ENCODE measurements around the gene CDHR3.
"Not testable (repeated sequence)": the region's sequence is repeated elsewhere in the genome, so short reads cannot be mapped to it uniquely, and the experiment has no call there.

CDHR3 gene

GRCh38 chr7:105980645-105981396 lies 17.8 kb downstream of the CDHR3 start:
- H3K79me1 ChIP-seq (ENCODE audit: low read length): no peaks in the 10 kb centered on the region
- no peak overlapping the region for H4K5ac ChIP-seq (ENCODE audit: low read length)
- peaks cover 4% of the 10 kb centered on the region for H3K4me1 ChIP-seq (ENCODE audit: control insufficient read depth, low read depth, low read length)
- H2AK5ac ChIP-seq (ENCODE audit: low read length): no peak overlapping the region
- H3K36me3 ChIP-seq (ENCODE audit: control insufficient read depth, insufficient read depth, low read length): no peaks in the 10 kb centered on the region
- H2BK5ac ChIP-seq (ENCODE audit: low read length): no peak overlapping the region
- H3K27me3 ChIP-seq (ENCODE audit: insufficient read depth, low read length, poor library complexity): no peaks in the 10 kb centered on the region
- no peak overlapping the region for H3K56ac ChIP-seq (ENCODE audit: low read length)
- H3K79me2 ChIP-seq (ENCODE audit: control insufficient read depth, insufficient read depth, low read length): no peaks in the 10 kb centered on the region
- no peak overlapping the region for H2BK120ac ChIP-seq (ENCODE audit: low read depth, low read length)
- no peak overlapping the region for H3K4me2 ChIP-seq (ENCODE audit: low read length)
- no peak overlapping the region for H3K4ac ChIP-seq (ENCODE audit: low read depth, low read length)
- no peak overlapping the region for H3K27ac ChIP-seq (ENCODE audit: low read depth, low read length)
- no peak overlapping the region for H3K9ac ChIP-seq (ENCODE audit: low read length)
- H2BK15ac ChIP-seq (replicated peaks; ENCODE audit: low read depth): no peak overlapping the region
- no peak overlapping the region for H4K8ac ChIP-seq (ENCODE audit: low read depth, low read length)
- H3K18ac ChIP-seq (ENCODE audit: low read length): no peak overlapping the region
- no peak overlapping the region for H3K4me3 ChIP-seq (ENCODE audit: low read length)
- no peak overlapping the region for H3K23ac ChIP-seq (ENCODE audit: low read length)
- WGBS (ENCODE audit: extremely low coverage, insufficient coverage, low lambda C conversion rate): no CpG with 5 or more reads among the region's 3 CpGs
- no peak for DNase-seq

GRCh38 chr7:105982388-105982787 lies 19.3 kb downstream of the CDHR3 start:
- Histone ChIP-seq H3K4me3 (ENCODE audit: low read length) (no peak overlapping the region), H3K18ac (ENCODE audit: low read length) (no peak overlapping the region), H3K23ac (ENCODE audit: low read length) (no peak overlapping the region), H2BK15ac (replicated peaks; ENCODE audit: low read depth) (no peak overlapping the region), H2BK5ac (ENCODE audit: low read length) (no peak overlapping the region), H2BK120ac (ENCODE audit: low read depth, low read length) (no peak overlapping the region), H3K56ac (ENCODE audit: low read length) (no peak overlapping the region), H3K79me2 (ENCODE audit: control insufficient read depth, insufficient read depth, low read length) (no peaks in the 10 kb centered on the region), H2AK5ac (ENCODE audit: low read length) (no peak overlapping the region), H3K27me3 (ENCODE audit: insufficient read depth, low read length, poor library complexity) (no peaks in the 10 kb centered on the region), H3K4ac (ENCODE audit: low read depth, low read length) (no peak overlapping the region), H3K27ac (ENCODE audit: low read depth, low read length) (no peak overlapping the region), H3K36me3 (ENCODE audit: control insufficient read depth, insufficient read depth, low read length) (no peaks in the 10 kb centered on the region), H3K4me1 (ENCODE audit: control insufficient read depth, low read depth, low read length) (peaks cover 4% of the 10 kb centered on the region), H3K4me2 (ENCODE audit: low read length) (no peak overlapping the region), H3K9ac (ENCODE audit: low read length) (no peak overlapping the region), H4K5ac (ENCODE audit: low read length) (no peak overlapping the region), H3K79me1 (ENCODE audit: low read length) (no peaks in the 10 kb centered on the region), H4K8ac (ENCODE audit: low read depth, low read length) (no peak overlapping the region)
- peak; percentile 54 for DNase-seq
- no CpG with 5 or more reads among the region's 2 CpGs for WGBS (ENCODE audit: extremely low coverage, insufficient coverage, low lambda C conversion rate)

DNA sequence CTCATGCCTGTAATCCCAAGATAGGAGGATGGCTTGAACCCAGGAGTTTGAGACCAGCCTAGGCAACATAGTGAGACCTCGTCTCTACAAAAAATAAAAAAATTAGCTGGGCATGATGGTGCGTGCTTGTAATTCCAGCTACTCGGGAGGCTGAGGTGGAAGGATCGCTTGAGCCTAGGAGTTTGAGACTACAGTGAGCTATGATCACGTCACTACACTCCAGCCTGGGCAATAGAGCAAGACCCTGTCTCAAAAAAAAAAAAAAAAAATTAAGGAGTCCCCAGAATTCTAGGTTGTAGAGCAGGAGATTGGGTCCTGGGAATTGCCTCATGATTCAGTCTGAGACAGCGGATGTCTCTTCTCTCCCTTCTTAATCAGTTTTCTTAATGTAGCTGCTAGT lies 21.7 kb downstream of the CDHR3 start:
- not testable (repeated sequence) for H4K5ac ChIP-seq (ENCODE audit: low read length); H2AK5ac ChIP-seq (ENCODE audit: low read length); H3K27me3 ChIP-seq (ENCODE audit: insufficient read depth, low read length, poor library complexity); H3K56ac ChIP-seq (ENCODE audit: low read length); H3K4ac ChIP-seq (ENCODE audit: low read depth, low read length); DNase-seq; H3K27ac ChIP-seq (ENCODE audit: low read depth, low read length); H3K4me2 ChIP-seq (ENCODE audit: low read length); H3K79me2 ChIP-seq (ENCODE audit: control insufficient read depth, insufficient read depth, low read length); H2BK15ac ChIP-seq (replicated peaks; ENCODE audit: low read depth); H2BK5ac ChIP-seq (ENCODE audit: low read length); H3K79me1 ChIP-seq (ENCODE audit: low read length); H2BK120ac ChIP-seq (ENCODE audit: low read depth, low read length); H3K4me3 ChIP-seq (ENCODE audit: low read length); H3K36me3 ChIP-seq (ENCODE audit: control insufficient read depth, insufficient read depth, low read length); H3K9ac ChIP-seq (ENCODE audit: low read length); H3K23ac ChIP-seq (ENCODE audit: low read length); H3K4me1 ChIP-seq (ENCODE audit: control insufficient read depth, low read depth, low read length); H4K8ac ChIP-seq (ENCODE audit: low read depth, low read length)
- H3K18ac ChIP-seq (ENCODE audit: low read length): peak overlapping the region; percentile 16
- no CpG with 5 or more reads among the region's 6 CpGs for WGBS (ENCODE audit: extremely low coverage, insufficient coverage, low lambda C conversion rate)

DNA sequence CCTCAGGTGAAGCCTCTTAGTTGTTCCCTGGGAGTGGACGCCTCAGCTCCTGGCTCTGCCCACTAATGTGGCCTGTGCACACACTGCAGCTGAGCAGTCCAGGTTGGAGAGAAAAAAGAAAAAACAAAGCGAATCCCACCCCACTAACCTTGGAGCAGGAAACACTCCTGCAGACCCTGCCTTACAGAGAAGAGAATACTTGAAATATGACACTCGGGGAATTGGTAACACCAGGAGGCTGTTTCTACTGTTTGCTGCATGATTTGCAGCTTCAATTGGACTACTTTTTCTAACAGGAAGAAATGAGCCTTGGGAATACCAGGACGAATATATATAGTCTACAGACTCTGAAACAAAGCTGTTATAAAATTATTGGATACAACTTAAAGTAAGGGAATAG lies 22.2 kb downstream of the CDHR3 start:
- H3K4ac ChIP-seq (ENCODE audit: low read depth, low read length): no peak overlapping the region
- no CpG with 5 or more reads among the region's 4 CpGs for WGBS (ENCODE audit: extremely low coverage, insufficient coverage, low lambda C conversion rate)
- DNase-seq: no peak
- no peak overlapping the region for H2BK5ac ChIP-seq (ENCODE audit: low read length)
- H3K27me3 ChIP-seq (ENCODE audit: insufficient read depth, low read length, poor library complexity): no peaks in the 10 kb centered on the region
- H3K36me3 ChIP-seq (ENCODE audit: control insufficient read depth, insufficient read depth, low read length): no peaks in the 10 kb centered on the region
- H3K56ac ChIP-seq (ENCODE audit: low read length): no peak overlapping the region
- no peak overlapping the region for H3K27ac ChIP-seq (ENCODE audit: low read depth, low read length)
- no peaks in the 10 kb centered on the region for H3K79me2 ChIP-seq (ENCODE audit: control insufficient read depth, insufficient read depth, low read length)
- no peak overlapping the region for H3K4me3 ChIP-seq (ENCODE audit: low read length)
- H3K23ac ChIP-seq (ENCODE audit: low read length): no peak overlapping the region
- no peak overlapping the region for H2BK120ac ChIP-seq (ENCODE audit: low read depth, low read length)
- H2AK5ac ChIP-seq (ENCODE audit: low read length): no peak overlapping the region
- H4K5ac ChIP-seq (ENCODE audit: low read length): no peak overlapping the region
- H3K4me2 ChIP-seq (ENCODE audit: low read length): no peak overlapping the region
- H3K9ac ChIP-seq (ENCODE audit: low read length): no peak overlapping the region
- no peak overlapping the region for H2BK15ac ChIP-seq (replicated peaks; ENCODE audit: low read depth)
- H4K8ac ChIP-seq (ENCODE audit: low read depth, low read length): no peak overlapping the region
- no peaks in the 10 kb centered on the region for H3K79me1 ChIP-seq (ENCODE audit: low read length)
- H3K4me1 ChIP-seq (ENCODE audit: control insufficient read depth, low read depth, low read length): peaks cover 4% of the 10 kb centered on the region
- peak overlapping the region; percentile 16 for H3K18ac ChIP-seq (ENCODE audit: low read length)

GRCh38 chr7:105985672-105986215 lies 22.7 kb downstream of the CDHR3 start:
- Histone ChIP-seq H3K4me2 (ENCODE audit: low read length) (no peak overlapping the region), H3K18ac (ENCODE audit: low read length) (no peak overlapping the region), H2BK5ac (ENCODE audit: low read length) (no peak overlapping the region), H2AK5ac (ENCODE audit: low read length) (no peak overlapping the region), H3K4me1 (ENCODE audit: control insufficient read depth, low read depth, low read length) (peaks cover 4% of the 10 kb centered on the region), H3K79me1 (ENCODE audit: low read length) (no peaks in the 10 kb centered on the region), H3K56ac (ENCODE audit: low read length) (no peak overlapping the region), H4K8ac (ENCODE audit: low read depth, low read length) (no peak overlapping the region), H2BK15ac (replicated peaks; ENCODE audit: low read depth) (no peak overlapping the region), H3K27ac (ENCODE audit: low read depth, low read length) (no peak overlapping the region), H3K36me3 (ENCODE audit: control insufficient read depth, insufficient read depth, low read length) (no peaks in the 10 kb centered on the region), H3K4me3 (ENCODE audit: low read length) (no peak overlapping the region), H3K9ac (ENCODE audit: low read length) (no peak overlapping the region), H3K23ac (ENCODE audit: low read length) (no peak overlapping the region), H3K27me3 (ENCODE audit: insufficient read depth, low read length, poor library complexity) (no peaks in the 10 kb centered on the region), H4K5ac (ENCODE audit: low read length) (no peak overlapping the region), H3K4ac (ENCODE audit: low read depth, low read length) (no peak overlapping the region), H2BK120ac (ENCODE audit: low read depth, low read length) (no peak overlapping the region), H3K79me2 (ENCODE audit: control insufficient read depth, insufficient read depth, low read length) (no peaks in the 10 kb centered on the region)
- WGBS (ENCODE audit: extremely low coverage, insufficient coverage, low lambda C conversion rate): no CpG with 5 or more reads among the region's 2 CpGs
- DNase-seq: no peak

DNA sequence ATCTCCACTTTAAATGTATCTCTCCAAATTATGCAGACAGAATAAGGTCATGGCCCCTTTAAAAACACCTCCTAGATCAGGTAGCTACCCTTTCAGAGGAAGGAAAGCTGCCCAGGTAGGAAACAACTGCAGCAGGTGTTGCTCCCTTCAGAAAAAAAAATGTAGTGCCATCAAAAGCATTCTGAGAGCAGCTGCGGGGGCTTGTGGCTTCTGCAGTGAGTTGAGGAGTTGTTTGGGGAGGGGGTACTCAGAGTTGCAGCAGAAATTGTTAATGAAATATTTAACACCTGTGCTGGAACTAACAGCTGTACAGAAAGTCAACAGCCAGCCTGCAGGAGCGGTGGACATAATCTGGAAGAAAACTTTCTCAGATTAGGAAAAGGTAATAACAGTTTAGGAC lies 24.0 kb downstream of the CDHR3 start:
- no CpG with 5 or more reads among the region's 2 CpGs for WGBS (ENCODE audit: extremely low coverage, insufficient coverage, low lambda C conversion rate)
- no peaks in the 10 kb centered on the region for H3K27me3 ChIP-seq (ENCODE audit: insufficient read depth, low read length, poor library complexity)

More for the DNA sequence above, 24.0 kb downstream of the CDHR3 start:
- no peak overlapping the region for H3K23ac ChIP-seq (ENCODE audit: low read length)
- H3K36me3 ChIP-seq (ENCODE audit: control insufficient read depth, insufficient read depth, low read length): no peaks in the 10 kb centered on the region
- H3K79me1 ChIP-seq (ENCODE audit: low read length): no peaks in the 10 kb centered on the region
- H3K79me2 ChIP-seq (ENCODE audit: control insufficient read depth, insufficient read depth, low read length): no peaks in the 10 kb centered on the region
- peaks cover 4% of the 10 kb centered on the region for H3K4me1 ChIP-seq (ENCODE audit: control insufficient read depth, low read depth, low read length)
- no peak overlapping the region for H2BK120ac ChIP-seq (ENCODE audit: low read depth, low read length)
- no peak overlapping the region for H3K9ac ChIP-seq (ENCODE audit: low read length)
- no peak overlapping the region for H3K27ac ChIP-seq (ENCODE audit: low read depth, low read length)
- H2BK5ac ChIP-seq (ENCODE audit: low read length): no peak overlapping the region
- H4K8ac ChIP-seq (ENCODE audit: low read depth, low read length): no peak overlapping the region
- H3K4ac ChIP-seq (ENCODE audit: low read depth, low read length): no peak overlapping the region
- H3K4me3 ChIP-seq (ENCODE audit: low read length): no peak overlapping the region
- no peak overlapping the region for H3K4me2 ChIP-seq (ENCODE audit: low read length)
- H2BK15ac ChIP-seq (replicated peaks; ENCODE audit: low read depth): no peak overlapping the region
- no peak overlapping the region for H4K5ac ChIP-seq (ENCODE audit: low read length)
- H3K56ac ChIP-seq (ENCODE audit: low read length): no peak overlapping the region
- H3K18ac ChIP-seq (ENCODE audit: low read length): no peak overlapping the region
- DNase-seq: no peak
- no peak overlapping the region for H2AK5ac ChIP-seq (ENCODE audit: low read length)
